HG02610 (cell line): ENCODE data around the gene PLEKHF1.
"Not testable (repeated sequence)": the region's sequence is repeated elsewhere in the genome, so short reads cannot be mapped to it uniquely, and the experiment has no call there.

Experiments used
- ATAC-seq: cut with Tn5 transposase; IDR thresholded peaks from one replicate; pipeline ENCODE4 v1.9.1; 2021; ENCODE audit warnings: mild to moderate bottlenecking, moderate library complexity; ENCODE audit not compliant: unreplicated experiment

The PLEKHF1 gene, protein sequence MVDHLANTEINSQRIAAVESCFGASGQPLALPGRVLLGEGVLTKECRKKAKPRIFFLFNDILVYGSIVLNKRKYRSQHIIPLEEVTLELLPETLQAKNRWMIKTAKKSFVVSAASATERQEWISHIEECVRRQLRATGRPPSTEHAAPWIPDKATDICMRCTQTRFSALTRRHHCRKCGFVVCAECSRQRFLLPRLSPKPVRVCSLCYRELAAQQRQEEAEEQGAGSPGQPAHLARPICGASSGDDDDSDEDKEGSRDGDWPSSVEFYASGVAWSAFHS

DNA sequence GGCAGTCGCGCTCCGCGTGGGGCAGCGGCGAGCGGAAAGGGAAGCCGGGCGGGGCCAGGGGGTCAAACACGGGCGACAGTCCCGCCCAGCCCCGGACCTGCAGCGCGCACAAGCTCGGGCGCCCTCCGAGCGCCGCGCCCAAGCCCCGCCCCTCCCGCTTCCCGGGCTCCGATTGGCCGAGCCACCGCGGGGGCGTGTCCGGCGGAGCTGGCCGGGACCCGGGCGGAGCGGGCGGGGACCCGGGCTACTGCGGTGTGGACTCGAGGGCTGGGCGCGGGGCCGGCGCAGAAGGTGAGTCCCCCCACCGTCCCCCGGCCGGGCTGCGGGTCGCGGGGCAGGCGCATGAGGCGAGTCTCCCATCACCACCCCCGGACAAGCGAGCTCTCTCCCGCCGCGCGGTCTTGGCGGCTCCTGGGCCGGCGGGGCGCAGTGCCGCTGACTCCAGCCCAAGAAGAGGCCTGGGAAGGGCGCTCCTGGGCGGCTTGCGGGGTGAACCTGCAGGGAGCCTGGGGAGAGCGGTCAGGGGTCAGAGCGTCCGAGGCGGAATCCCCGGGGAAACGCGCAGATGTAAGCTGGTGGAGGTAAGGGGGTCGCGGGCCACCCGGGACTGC lies at the start of gene PLEKHF1:
PLEKHF1 (plus strand) TSS at position 247 of the 611 bp plus-strand sequence. CDS start 8,379 bp downstream, outside the sequence.
- ATAC-seq, result peak; percentile 91

GRCh38 chr19:29615891-29616425 lies 49.3 kb upstream of the PLEKHF1 start:
- no peak for ATAC-seq

GRCh38 chr19:29616541-29616940 lies 48.7 kb upstream of the PLEKHF1 start:
- ATAC-seq, result no peak

- no peak for ATAC-seq
Observed at GRCh38 chr19:29617366-29618266, 47.6 kb upstream of the PLEKHF1 start.

GRCh38 chr19:29618434-29618833 lies 46.8 kb upstream of the PLEKHF1 start:
- ATAC-seq, result no peak

DNA sequence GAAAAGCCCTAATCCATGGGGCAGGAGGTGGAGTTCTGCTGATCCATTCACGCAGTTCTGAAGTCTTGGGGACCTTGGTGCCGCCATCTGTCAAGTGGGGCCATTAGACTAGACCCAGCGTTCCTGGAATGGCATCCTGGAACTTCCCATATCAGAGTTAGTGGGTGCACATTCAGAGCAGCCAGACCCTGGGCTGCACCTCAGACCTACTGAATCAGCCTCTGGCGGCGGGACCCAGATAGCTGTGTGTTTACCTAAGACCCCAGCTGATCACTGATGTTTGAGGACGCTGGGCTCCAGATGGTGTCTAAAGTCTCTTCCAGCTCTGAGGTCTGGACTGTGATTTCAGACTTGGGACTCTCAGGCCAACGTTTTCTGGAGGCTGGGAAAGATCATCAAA lies 46.4 kb upstream of the PLEKHF1 start:
- no peak for ATAC-seq

GRCh38 chr19:29620931-29621351 lies 44.3 kb upstream of the PLEKHF1 start:
- ATAC-seq, result no peak

DNA sequence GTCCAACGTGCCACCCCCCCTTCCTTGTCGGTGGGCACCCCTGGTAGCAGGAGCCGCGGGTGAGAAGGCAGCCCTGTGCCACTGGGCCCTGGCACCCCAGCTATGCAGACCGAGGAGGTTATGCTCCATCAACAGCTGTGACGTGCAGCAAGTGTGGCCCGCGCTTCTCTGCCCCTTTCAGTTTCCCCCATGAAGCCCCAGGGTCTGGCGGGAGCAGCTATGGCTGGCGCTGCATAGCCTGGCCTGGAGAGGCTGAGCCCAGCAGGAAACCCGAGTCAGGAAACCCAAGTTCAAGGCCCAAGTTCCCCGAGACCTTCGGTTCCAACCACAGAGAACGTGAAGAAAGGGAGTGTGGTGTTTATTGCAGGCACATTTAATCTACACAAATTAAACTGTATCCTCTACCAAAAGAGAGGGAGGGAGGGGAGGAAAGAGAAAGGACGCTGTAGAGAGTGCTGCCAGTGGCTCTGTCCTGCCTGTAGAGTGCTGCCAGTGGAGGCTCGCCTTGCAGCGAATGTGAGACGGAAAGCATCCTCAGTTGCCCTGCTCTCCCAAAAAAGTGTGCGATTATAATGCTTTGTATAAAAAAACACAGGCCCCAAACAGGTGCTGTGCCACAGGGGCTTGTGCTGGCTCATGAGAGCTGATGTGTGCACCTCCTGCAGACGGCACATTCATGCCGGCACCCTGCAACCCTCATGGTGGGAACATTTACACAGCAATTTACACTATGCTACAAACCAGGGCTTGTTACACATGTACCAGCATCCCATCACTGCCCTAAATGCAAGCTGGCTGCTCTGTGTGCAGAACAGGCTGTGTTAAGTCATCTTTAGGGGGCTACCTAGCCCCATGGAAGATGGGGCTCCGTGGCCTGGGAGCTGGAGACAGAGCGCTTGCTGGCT lies 42.8 kb upstream of the PLEKHF1 start:
- ATAC-seq, result no peak

DNA sequence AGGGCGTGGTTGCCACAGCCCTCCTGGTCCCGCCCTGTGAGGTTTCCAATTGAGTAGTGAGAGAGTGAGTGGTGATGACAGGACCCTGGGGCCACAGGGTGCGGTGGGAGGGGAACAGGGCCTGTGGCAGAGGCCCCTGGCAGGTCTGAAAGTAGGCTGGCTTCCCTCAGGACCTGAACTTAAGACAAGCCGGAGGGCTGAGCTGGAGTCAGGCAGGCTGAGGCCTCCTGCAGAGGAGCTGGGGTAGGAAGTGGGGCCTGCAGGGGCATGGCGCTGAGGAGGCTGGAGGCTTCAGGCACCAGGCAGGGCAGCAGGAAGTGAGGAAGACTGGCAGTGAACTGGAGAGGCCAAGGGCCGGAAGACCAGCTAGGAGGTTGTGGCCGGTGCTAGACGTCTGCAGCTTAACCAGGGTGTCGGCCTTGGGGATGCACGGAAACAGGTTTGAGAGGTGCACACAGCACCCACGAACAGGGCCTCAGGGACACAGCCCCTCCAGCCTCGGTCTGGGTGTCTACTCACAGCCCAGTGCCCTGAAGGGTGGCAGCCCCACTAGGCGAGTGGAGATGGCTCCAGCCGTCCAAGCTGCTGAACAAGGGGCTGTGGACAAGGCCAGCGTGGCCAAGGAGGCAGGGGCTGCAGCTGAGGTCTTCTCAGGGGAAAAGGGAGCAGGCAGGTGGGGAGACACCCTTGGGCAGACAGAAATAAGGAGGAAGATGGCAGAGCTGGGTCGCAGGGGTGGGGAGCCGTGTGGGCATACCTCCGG lies 41.4 kb upstream of the PLEKHF1 start:
- no peak for ATAC-seq

- ATAC-seq, result no peak
Observed at GRCh38 chr19:29624489-29625185, 40.6 kb upstream of the PLEKHF1 start.

DNA sequence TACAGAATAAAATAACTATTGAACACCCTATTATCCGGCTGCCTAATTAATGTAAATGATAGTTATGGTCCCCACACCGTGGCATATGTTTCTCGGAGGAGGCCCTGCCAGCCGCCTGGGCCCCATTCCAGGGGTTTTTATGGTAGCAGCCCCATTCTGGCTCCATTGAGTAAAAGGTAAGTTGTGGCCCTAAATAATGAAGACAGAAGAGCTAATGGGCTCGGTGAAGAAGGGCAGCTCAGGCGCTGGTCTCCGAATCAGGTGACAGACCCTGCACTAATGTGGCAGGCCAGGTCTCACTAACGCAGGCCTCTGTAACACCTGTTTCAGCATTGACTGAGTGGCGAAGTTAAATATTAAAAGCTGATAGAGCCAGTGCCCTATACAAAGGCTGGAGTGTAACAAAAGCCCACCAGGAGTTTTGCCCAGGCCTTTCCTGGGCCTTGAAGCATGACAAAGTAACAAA lies 40.0 kb upstream of the PLEKHF1 start:
- ATAC-seq, result no peak

DNA sequence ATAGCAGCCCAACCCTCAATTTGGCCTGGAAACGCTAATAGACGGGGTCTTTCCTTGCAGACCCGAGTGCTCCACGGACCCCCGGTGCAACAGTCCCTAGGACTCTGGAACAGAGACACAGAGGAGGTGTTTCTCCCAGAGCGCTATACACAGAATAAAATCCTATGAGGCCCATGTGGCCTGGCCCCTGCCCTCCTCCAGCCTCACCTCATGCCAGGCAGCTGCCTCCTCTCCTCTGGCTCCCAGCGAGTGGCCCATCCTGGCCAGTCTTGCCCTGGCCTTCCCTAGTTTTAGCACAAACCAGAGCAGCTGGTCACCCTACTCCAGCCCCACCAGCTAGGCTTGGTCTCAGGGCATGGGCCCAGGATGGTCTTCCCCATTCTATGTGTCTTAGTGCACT lies 38.9 kb upstream of the PLEKHF1 start:
- no peak for ATAC-seq

GRCh38 chr19:29626832-29627231 lies 38.4 kb upstream of the PLEKHF1 start:
- ATAC-seq, result not testable (repeated sequence)

GRCh38 chr19:29628661-29629385 lies 36.4 kb upstream of the PLEKHF1 start:
- ATAC-seq, result no peak

DNA sequence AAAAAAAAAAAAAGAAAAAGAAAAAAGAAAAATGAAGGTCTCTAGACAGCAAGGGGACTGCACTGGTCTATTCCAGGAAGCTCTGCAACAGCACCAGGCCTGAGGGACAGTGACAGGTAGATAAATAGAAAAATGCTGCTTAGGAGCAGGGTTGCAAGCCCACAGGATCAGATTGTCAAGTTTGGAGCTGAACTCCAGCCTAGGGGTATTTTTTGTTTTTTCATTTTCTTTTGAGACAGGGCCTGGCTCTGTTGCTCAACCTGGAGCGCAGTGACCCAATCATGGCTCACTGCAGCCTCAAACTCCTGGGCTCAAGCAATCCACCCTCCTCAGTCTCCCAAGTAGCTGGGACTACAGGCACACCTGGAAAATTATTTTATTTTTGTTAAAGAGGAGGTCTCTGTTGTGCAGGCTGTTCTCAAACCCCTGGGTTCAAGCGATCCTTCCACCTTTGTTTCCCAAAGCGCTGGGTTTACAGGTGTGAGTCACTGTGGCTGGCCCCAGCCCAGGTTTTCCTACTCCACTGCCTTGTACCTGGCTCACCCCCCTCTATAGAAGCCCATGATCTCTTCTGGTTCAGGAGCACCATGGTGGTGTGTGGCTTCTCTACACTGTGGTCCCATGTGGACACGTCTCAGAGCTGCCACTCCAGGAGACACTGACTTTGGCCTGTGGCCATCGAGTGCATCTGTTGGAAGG lies 35.3 kb upstream of the PLEKHF1 start:
- ATAC-seq, result no peak

GRCh38 chr19:29630655-29631054 lies 34.6 kb upstream of the PLEKHF1 start:
- no peak for ATAC-seq

- no peak for ATAC-seq
Observed at GRCh38 chr19:29631450-29631849, 33.8 kb upstream of the PLEKHF1 start.

GRCh38 chr19:29634002-29634401 lies 31.3 kb upstream of the PLEKHF1 start:
- ATAC-seq, result no peak
